NCI-H1092 treated with DMSO at 0.1 percent for 48 hours (cell line): ENCODE results near the gene RAI1.
A peak's percentile ranks its signal among the peaks of the same experiment; 100 is the strongest.

Experiments used
- DNase-seq: peaks from one replicate; lab custom pipeline; 2025; lab: John Stamatoyannopoulos, UW

The RAI1 gene

GRCh38 chr17:17831208-17832031, 150.2 kb downstream of the RAI1 start:
- DNase-seq = no peak

GRCh38 chr17:17832032-17832363, 150.7 kb downstream of the RAI1 start:
- no peak for DNase-seq

GRCh38 chr17:17833658-17834357, 152.6 kb downstream of the RAI1 start:
- no peak for DNase-seq

DNA sequence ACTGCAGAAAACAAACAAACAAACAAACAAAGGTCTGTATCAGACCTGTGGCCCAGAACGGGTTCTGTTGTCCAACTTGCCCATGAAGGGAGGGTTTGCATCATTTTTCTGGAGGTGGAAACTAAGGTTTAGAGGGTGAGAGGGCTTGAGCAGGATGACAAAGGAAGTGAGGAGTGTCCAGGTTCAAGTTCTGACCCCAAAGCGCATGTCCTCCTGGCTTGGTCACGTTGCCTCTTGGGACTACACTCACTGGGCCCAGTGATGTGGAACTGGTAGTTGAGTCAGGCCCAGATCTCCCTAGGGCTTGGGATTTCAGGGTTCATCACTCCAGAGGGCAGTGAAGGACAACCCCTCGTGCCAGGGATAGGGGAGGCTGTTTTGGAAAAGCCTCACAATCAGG, 153.7 kb downstream of the RAI1 start:
- no peak for DNase-seq

- no peak for DNase-seq
These were observed 154.4 kb downstream of the RAI1 start for GRCh38 chr17:17835415-17836249.

- peak; percentile 85 for DNase-seq
These were observed 155.1 kb downstream of the RAI1 start for GRCh38 chr17:17836250-17836817.

GRCh38 chr17:17836818-17837379, 155.6 kb downstream of the RAI1 start, which contains the start of gene SREBF1:
Gene SREBF1, minus strand, starts transcription at chr17:17836986. Its CDS starts 169 bp downstream, at chr17:17836817.
- no peak for DNase-seq

DNA sequence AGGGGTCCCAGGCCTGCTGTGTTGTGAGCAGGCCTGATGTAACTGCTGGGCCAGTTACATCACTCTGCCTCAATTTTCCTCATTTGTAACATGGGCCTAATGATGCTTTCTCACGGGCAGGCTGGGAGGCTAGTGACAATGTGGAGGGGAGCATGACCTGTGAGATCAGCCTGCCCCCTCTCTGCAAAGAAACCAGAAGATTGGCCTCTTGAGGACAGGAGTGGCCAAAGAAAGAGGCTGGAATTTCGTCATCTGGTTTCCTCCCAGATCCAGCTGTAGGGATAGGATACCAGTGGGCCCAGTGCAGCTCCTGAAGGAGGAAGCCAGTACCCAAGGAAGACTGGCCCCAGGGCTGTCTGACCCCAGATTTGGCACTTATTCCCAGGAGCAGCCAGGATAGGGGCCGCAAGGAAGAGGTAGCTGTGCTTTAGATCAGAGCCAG, 156.1 kb downstream of the RAI1 start:
- DNase-seq = no peak

DNA sequence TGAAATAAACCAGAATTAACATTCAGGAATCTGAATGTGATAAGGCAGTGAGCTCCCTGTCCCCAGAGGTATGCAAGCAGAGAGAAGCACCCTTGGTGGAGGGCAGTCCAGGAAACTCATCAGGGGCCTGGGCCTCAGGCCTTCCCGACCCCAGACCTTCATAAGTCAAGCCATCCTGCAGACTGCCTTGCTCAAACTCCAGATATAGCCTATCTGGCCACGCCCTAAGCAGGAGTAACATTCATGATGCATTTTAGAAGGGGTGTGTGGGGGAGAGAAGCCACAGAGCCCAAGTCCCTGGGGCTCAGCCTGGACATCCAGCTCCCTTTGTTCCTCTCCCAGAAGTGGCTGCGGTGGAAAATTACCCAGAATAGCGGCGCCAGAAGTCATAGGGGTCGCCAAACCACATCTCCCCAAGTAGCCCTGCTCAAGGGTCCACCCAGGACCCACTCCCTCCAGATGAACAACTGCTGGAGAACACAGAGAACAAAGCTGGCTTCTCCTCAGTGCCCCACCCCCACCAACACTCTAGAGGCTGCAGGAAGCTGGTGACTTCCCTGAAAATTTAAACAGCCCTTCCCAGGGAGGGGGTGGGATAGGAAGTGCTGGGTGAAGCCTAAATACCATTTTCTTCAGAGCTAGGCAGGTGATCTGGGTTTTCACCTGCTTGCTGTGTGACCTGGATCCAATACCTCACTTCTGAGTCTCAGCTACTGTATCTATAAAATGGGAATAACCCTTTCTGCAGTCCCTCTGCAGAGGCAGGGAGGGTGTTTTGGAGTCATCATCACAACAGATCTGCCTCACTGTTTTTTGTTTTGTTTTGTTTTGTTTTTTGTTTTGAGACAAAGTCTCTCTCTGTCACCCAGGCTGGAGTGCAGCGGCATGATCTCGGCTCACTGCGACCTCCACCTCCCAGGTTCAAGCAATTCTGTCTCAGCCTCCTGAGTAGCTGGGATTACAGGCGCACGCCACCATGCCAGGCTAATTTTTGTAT, 157.0 kb downstream of the RAI1 start:
- DNase-seq = no peak

DNA sequence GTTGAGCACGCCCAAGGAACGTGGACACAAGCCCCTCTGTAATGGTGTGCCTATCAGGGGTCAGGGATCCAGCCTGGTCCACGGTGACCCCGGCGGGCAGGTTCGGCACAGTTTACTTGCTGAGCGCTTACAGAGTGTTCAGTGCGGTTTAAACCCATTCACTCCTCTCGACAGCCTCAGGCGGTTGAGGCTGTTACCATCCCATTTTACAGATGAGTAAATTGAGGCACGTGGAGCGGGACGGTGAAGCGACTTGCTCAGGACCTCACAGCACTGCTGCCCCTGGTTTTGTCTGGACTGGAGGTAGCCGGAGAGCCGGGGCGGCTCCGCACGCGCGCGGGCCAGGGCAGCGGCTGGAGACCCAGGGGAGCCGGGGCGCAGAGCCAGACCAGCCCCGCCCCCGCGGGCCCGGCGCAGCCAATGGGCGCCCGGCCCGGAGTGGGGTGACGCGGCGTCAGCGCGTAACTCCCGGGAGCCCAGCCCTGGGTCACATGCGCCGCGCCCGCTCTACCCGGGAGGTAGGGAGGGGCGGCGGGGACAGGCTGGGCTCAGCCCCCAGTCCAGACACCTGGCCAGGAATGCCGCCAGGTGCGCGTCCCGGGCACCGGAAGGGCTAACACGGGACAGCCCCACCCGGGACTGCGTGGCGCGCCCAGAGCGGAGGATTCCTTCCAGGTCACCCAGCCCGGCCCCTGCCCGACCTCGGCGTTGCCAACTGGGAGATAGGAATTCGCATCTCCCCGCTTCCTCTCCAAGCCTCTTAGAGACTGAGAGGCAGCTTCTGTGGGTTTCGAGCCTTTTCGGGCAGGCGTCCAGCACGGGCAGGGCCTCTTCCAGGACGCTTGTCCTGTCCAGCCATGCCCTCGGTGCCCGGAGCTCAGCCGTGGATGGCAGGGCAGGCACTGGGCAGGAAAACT, 158.8 kb downstream of the RAI1 start:
- peak; percentile 69 for DNase-seq

DNA sequence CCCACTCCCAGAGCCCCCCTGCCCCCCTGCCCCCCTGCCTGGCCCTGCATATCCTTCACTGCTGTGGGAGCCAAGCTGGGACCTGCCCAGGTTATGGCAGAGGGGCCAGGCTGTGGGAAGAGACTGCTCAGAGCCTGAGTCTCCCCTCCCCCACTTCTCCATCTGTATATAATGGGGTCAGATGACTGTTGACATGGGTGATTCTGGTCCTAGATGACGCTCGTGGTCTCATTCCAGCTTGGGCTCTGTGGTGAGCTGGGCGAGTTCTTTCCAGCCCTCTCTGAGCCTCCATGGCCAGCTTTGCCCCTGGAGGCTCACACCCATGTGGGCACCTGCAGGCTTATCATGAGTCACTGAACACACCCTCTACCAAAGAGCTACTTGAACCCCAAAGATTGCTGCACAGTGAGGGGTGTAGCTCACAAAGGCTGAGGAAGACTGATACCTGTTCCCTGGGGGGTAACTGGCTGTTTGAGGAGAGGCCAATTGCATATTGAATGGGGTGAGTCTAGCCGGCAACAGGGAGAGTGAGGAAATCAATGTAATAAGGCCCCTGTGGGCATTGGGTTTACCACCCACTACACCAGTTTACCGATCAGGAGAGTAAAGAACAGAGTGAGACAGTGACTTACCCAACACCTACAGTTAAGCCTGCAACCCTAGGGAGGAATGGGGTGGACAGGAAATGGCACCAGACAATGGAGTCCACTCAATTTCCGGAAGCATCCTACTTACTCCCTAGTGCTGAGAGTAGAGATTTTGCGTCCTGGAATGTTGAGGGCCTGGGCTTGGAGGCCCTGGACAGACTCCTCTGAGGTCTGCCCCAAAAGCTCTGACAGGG, 159.7 kb downstream of the RAI1 start:
- no peak for DNase-seq

- peak; percentile 38 for DNase-seq
These were observed 160.4 kb downstream of the RAI1 start for GRCh38 chr17:17841601-17842025.

DNA sequence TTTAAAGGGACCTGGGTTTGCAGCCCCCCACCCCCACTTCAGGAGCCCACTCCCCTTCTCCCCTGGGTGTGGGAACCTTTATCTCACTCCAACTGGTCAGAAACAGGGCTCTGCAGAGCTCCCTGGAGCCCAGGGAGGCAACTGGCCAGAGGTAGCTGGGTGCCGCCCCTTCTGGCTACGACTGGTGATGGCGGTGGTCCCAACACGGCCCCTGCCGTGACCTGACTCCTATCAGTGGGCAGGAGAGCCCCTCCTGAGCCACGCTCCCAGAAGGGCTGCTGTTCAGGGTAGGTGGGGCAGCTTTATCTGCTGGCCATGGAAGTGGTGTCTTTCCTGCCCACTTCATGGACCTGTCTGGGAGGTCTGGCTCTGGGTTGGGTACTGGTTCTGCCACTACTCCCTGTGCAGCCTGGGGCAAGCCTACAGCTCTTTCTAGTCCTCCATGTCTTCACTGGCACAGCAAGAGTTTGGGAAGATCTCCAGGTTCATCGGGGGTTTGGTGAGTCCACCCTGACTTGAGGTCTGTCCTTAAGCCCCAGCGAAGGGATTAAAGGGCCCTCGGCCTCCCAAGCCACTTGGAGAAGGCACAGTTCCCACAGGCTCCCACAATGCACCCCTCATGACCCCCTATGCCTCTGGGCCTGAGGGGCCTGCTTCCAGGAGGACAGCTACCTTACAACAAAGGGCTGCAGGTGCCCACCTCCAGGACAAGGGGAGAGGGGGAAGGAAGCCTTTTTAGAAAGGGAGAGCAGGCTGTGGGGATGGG, 161.0 kb downstream of the RAI1 start:
- DNase-seq = no peak

- DNase-seq = no peak
These were observed 161.8 kb downstream of the RAI1 start for GRCh38 chr17:17843096-17843495.

DNA sequence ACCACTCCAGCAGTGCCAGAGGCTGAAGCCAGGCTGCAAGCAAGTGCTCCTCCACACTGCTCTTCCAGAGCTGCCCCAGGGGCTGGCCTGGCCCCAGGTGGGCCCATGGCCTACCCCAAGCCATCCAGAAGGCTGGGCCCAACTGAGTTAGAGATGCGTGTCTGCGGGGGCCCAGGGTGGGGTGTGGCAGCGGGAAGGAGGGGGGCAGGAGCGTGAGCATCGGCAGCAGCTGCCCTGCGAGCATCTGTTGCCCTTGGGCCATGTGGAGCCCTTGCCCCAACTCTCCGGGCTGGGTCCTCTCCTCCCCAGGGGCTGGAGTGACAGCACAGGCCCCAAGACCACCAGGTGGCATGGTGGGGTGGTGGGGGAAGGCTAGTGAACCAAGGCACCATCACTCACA, 162.8 kb downstream of the RAI1 start:
- DNase-seq = no peak

DNA sequence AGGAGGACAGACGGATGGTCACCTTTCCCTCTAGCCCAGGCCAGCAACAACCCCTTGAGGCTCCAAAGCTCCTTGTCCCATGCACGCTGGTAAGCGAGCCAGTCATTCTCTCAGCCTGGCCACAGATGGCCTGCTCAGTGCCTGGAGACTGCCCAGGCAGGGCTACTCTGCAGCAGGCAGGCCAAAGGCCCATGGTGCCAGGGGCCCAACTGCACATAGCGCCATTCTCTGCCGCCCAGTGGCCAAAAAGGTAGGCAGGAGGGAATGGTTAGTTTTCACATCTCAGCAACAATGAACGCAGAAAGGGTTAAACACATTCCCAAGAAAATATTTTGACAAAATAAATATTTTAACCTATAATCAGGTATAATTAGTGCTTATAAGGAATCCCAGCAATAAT, 163.2 kb downstream of the RAI1 start:
- no peak for DNase-seq

DNA sequence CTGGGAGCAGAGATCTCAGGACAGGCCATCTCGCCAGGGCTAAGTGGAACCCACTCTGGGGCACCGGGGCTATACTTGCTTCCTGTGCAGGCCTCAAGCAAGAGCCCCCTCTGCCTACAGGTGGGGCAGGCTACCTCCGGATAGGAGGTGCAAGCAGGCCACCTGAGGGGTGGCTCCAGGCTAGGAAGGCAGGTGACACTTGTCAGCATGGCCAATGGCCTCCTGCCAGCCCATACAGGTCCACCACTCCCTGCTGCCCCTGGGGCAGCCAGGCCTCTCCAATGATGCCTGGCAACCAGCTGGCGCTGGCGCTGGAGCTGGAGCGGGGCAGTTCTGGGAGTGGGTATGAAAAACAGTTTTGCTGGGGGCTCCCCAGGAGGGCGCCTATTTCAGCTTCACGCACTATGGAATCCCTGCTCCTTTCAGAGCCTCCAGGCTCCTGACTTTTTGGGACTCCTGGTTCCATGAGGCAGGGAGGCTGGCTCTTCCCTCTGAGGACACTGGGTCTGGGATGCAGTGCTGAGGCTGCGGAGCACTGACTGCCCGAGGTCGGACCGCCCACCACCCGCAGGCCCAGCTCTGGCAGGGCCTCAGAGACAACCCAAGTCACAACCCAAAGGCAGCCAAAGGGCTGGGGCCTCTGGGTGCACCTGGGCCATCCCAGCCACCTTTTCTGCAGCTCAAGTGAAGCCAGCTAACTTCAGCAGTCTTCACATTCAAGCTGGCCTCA, 164.0 kb downstream of the RAI1 start:
- no peak for DNase-seq
